ACHN (cell line): ENCODE measurements around the gene CYP19A1.
"Not testable (repeated sequence)": the region's sequence is repeated elsewhere in the genome, so short reads cannot be mapped to it uniquely, and the experiment has no call there.

Source experiments
- DNase-seq: peaks from one replicate; pipeline ENCODE4 v3.0.0-alpha.2; 2015
- in situ Hi-C: cut with HindIII; loops from 2 replicates; pipeline ENCODE4 v1.10.0; 2017; ENCODE audit warnings: low sequenced_read_pairs, low pct_ligation_motif_present, low pct_unique_long_range_greater_than_20kb

Gene CYP19A1

DNA sequence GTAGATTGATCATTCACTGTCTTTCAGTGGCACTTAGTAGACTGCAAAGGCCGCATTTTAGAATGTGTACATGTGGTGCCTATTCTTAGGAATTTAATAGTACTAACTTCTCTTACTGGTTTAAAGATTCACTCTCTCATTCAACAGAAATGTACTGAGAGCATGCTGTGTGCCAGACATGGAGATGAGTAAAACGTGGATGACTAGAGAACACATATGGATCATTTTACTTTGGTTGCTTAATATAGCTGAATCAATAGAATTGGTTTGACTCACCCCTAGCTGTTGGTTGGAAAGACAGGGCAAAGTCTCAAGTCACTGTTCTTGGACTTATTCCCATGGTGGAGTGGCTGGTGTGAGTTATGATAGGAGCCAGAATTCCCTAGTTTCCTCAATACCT lies 134.6 kb downstream of the CYP19A1 start:
- in situ Hi-C loops: no loop called here
- DNase-seq: no peak

DNA sequence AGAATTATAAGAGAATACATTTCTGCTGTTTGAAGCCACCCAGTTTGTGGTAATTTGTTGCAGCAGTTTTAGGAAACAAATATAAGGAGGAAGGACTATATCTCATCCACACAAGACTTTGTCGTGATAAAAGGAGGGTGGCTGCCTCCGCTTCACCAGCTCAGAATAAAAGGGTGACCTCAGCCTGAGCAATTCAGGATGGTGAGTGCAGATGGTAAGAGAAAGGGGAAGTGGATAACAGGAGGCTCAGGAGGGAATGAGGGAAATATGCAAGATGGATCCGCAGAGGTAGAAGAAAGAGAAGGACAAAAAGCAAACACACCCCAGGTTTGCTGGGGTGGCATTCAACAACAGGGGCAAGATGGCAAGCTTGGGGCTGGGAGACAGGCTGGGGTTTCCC lies 135.6 kb downstream of the CYP19A1 start:
- in situ Hi-C loops: no loop called here
- no peak for DNase-seq

DNA sequence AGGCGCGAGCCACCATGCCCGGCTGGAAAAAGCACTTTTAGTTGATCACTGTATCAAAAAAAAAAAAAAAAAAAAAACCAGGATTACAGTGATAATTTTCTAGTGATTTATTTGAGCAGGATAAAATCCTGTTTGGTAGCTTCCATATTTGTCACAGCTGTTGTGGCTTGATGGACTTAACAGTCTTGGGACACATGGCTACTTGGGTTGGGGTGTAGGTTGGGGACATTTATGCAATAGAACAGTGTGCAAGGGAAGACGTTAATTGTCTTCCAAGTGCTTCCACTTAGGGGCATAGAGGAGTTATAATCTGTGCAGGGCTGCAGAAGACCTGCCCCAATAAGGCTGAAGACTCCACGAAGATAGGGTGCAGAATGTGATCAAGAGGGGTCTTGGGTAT lies 136.8 kb downstream of the CYP19A1 start:
- in situ Hi-C loops: no loop called here
- no peak for DNase-seq

DNA sequence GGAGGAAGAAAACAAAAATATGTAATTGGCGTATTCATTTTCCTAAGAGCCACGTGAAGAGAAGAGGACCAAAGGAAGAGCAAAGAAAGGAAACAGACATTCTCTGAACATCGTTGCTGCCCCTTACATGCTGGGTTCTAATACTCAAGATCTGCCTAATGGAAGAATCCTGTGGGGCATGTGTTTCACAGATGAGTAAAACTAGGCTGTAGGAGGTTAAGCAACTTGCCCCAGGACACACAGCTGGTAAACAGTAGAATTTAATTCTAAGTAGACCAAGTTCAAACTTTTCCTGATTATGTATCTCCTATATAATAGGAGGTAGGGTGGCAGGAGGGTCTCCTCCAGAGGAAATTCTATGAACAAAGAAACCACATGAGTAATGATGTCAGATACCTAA lies 137.6 kb downstream of the CYP19A1 start:
- in situ Hi-C loops: no loop called here
- DNase-seq: no peak

DNA sequence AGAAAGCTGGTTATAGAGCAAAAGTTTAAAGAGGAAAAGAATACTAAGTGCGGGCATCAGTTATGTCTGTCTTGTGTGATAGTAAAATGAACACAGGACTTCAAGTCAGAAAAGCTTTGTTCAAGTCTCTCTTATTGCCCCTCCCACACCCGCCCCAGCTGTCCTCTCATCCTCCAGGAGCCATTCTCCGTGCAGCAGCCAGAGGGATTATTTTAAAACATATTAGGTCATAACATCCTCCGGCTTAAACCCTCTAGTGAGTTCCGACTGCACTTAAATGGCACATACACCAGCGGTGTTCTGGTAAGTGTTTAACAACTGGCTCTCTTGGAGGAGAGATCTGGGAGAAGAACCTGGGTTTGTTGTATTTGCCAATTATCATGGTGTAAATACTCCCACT lies 138.9 kb downstream of the CYP19A1 start:
- DNase-seq: no peak
- in situ Hi-C loops: no loop called here

DNA sequence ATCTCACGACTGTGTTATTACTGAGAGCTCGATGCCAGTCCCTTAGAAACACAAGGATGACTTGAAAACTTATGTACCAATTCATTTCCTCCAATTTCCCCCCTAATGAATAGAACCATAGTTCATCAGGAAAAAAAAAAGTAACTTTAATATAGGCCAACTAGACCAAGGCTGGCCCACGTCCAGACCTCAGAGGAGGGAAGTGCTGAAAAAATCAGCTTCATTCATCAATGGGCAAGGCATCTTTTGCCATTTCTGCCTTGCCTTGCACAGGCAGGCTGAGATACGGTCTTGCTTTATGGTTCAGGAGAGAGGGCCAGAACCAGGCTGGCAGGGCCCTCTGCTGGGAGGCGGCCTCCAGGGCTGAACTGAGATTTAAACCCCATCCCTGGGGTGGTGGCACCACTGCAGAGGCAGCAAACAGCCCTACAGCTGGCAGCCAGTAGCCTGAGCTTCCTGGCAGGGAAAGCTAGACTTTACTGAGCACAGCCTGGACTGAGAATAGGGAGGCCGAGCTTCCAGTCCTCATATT lies 139.6 kb downstream of the CYP19A1 start:
- in situ Hi-C loops: no loop called here
- no peak for DNase-seq

DNA sequence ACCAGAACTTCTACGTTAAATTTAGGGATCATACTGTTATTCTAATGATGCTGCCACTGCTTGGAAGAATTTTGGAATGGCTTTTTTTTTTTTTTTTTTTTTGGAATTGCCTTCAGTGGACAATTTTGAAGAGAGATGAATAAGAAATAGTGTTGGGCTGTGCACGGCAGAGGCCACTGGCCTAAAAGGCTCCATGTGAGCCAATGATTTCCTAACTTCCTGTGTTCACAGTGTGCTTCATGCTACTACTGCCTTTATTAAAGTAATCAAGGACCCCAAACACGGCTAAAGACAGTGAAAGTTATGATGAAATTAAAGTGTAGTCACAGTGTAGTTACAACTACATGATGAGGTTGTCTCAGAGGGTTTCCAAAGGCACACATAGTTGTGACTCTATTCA lies 142.9 kb downstream of the CYP19A1 start:
- in situ Hi-C loops: no loop called here
- no peak for DNase-seq

DNA sequence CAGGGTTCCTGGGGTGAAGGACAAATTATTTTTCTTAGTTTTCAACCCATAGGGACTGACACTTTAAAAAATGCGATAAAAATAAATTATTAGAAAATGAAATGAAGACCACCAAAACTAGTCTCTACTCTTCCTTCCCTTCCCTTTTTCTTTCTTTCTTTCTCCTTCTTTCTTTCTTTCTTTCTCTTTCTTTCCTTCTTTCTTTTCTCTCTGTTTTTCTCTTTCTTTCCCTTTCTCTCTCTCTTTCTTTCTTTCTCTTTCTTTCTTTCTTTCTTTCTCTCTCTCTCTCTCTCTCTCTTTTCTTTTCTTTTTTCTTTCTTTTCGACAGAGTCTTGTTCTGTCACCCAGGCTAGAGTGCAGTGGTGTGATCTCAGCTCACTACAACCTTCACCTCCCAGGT lies 144.4 kb downstream of the CYP19A1 start:
- in situ Hi-C loops: no loop called here
- DNase-seq: no peak

DNA sequence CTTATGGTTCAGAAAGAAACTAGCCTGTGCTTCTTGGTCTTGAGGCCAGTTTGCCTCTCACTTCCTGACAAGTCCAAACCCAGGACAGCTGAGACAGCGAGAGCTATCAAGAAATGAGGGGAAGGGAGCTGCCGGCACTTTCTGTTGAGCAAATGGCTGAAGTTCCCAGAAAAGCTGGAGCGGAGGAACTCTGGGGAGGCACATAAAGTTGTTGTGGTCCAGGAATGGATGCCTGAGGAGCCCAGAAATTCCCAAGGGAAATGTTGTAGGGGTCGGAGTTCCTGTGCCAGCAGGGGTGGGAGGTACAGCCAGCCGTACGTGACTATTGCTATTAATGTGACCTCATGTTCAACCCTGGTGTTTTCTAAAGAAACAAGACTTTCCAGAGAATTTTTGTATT lies 144.9 kb downstream of the CYP19A1 start:
- in situ Hi-C loops: no loop called here
- DNase-seq: no peak

DNA sequence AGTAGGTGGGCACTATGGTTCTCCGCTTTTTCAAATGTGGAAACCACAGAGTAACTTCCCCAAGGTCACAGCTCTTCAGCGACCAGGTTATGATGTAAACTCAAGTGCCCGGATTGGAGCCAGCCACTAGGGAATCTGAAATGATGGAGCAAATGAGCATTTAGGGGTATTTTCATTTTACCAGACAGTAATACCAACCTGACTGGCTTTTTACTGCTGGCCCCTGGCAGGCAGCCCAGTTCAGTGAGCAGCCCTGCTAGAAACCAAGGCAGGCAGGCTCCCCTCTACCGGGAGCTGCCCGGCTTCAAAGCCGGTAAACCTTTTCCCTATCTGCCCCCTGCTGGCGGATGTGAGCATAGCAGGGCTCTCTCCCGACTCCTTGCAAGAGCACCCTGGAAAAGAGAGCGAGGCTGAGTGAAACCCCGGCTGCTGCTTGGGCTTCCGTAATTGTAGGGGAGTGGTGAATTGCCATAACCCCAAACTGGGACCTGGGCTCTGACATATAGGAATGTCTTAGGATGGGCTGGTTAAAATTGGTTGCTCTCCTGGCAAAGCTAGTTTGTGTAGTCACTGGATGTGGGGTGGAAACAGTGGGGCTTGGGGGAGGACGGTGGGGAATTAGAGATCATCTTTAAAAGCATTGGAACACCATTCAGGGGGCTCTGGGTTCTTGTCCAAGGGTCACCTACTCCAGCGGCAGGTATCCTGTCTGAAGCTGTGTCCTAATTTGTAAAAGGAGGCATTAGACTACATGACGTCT lies 145.7 kb downstream of the CYP19A1 start:
- peak; percentile 72 for DNase-seq
- in situ Hi-C loops: no loop called here

DNA sequence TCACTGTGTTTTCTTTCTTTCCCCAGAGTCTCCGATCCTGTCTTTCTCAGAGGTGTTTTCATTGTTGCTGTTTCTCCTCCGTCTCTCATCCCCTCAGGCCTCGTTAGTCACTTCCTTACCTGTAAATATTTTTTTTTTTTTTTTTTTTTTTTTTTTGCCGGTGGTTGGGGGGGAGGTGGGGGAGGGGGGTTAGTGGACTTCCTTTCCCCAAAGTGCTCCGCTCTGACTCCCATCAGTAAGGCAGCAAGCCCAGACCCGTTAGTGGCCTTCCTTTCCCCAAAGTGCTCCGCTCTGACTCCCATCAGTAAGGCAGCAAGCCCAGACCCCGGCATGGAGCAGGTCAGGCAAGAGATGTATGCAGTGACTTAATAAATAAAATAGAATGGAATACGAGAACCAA lies 146.6 kb downstream of the CYP19A1 start:
- DNase-seq: no peak
- in situ Hi-C loops: no loop called here

DNA sequence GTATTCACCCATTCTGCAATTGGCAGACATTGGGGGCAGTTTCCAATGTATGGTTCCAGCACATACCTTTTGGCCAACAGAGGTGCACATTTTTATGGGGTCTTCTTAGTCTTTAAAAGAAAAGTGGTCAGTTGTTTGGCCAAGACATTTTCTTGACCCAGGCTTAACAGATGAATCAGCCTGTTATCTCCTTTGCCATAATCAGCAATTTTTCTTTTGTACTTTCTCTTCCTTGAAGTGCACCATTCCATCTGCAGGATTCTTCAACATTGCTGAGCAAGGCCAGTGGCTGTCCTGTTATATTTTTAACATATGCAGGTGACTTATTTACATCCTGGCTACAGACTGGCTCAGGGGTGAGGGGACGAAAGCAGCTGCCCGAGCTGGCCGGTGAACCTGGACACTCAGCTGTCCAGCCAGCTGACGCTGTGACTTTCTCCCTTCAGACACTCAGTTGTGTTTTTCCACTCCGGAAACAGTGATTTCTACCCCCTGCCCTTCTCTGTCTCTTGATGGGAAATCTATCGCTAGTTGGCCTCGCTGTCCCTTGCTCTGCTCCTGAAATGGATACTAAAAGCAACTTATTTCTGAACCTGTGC lies 147.2 kb downstream of the CYP19A1 start:
- in situ Hi-C loops: no loop called here
- no peak for DNase-seq

DNA sequence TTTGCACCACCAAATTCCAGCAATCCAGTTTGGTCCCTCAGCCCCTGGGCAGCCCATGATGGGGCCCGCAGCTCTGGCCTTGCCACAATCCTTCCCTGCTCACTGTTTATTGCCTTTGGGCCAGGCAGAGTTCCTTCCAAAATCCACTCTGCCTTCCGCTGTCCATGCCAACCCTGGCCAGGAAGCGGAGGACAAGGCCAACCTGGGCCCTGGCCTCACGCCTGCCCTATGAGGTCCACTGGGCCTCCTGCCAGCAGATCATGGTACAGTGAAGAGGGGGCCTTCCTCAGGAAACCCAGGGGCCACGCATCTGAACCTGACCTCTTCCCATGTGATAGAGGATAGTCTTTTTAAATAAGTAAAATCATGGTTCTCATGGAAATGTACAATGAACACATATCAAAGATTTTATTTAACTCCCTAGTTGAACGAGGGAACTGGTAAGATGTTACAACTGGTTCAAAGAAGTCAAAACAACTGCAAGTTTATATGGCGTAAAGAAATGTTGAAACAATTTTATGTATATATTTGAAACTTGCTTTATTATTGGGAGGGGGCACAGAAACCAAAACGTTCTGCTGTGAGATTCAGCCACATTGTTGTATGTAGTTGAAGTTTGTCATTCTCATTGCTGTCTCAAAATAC lies 147.8 kb downstream of the CYP19A1 start:
- in situ Hi-C loops: no loop called here
- DNase-seq: no peak

DNA sequence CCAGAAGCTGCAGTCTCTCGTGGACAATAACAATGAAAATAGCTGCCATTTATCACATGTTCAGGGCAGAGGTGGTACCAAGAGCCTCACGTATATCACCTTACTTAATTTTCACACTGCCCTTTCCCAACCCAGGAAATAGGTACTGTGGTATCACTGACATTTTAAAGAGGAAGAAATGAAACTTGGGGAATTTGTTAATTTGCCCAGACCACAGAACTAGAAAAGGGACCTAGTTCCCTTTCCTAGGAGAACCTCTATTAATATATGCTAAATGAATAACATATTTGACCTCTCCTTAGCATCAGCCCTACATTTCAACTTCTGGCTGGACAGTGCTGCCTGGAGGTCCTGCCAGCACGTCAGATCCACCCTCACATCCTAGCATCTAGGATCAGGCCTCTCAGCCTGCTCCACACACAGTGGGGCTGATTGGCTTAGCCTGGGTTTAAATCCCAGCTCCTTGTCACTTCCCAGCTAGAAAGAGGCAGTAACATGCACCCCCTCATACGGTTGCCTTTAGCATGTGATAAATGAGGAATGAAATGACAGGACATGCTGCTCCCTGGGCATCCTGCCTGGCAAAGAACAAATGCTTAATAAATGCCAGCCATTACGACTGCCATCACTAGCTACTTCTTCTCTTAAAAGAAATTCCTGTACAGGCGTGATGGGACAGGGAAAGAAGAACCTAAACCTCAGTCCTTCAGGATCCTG lies 148.6 kb downstream of the CYP19A1 start:
- no peak for DNase-seq
- in situ Hi-C loops: no loop called here

DNA sequence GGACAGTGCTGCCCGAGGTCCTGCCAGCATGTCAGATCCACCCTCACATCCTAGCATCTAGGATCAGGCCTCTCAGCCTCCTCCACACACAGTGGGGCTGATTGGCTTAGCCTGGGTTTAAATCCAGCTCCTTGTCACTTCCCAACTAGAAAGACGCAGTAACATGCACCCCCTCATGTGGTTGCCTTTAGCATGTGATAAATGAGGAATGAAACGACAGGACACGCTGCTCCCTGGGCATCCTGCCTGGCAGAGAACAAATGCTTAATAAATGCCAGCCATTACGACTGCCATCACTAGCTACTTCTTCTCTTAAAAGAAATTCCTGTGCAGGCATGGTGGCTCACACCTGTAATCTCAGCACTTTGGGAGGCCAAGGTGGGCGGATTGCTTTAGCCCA lies 149.6 kb downstream of the CYP19A1 start:
- in situ Hi-C loops, DNase-seq: not testable (repeated sequence)

DNA sequence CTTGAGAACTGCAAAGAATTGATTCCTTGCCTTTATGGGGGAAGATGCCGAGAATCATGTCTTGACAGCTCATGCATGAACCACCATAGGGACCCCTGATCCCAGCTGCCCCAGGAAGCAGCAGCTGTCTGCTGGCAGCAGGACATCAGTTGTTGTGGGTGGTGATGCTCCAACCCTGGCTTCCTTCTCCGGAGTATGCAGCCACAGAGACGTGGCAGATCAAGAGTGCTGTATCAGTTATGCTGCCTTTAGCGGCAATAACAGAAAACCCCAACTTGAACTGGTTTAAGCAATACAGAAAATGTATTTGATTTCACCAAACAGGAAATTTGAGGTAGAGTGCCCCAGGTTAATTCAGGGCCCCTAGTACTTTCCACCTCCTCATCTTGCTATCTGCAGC lies 151.5 kb downstream of the CYP19A1 start:
- in situ Hi-C loops: no loop called here

DNA sequence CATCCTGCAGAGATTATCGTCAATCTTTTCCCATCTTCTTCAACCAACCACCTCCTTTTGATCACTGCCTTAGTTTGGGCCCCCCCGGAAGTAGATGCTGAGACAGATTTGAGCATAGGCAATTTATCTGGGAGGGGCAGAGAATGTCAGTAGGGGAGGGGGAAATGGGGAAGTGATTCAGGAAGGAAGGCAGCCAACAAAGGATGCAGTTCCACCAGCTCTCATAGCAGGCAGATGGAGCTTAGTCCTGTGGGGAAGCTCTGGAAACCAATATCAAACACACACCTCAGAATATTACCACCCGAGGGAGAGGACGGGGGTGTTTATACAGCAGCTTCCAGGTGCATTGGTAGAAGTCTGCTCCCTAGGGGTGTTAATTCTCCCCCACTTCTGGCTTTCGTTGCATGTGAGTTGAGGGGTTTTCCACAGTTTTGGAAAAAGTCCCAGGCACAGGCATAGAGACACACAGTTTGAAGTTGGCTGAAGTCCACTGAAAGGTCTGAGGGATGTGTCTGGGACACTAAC lies 152.2 kb downstream of the CYP19A1 start:
- in situ Hi-C loops: no loop called here
- DNase-seq: no peak

More for the DNA sequence above, 151.5 kb downstream of the CYP19A1 start:
- DNase-seq: no peak

DNA sequence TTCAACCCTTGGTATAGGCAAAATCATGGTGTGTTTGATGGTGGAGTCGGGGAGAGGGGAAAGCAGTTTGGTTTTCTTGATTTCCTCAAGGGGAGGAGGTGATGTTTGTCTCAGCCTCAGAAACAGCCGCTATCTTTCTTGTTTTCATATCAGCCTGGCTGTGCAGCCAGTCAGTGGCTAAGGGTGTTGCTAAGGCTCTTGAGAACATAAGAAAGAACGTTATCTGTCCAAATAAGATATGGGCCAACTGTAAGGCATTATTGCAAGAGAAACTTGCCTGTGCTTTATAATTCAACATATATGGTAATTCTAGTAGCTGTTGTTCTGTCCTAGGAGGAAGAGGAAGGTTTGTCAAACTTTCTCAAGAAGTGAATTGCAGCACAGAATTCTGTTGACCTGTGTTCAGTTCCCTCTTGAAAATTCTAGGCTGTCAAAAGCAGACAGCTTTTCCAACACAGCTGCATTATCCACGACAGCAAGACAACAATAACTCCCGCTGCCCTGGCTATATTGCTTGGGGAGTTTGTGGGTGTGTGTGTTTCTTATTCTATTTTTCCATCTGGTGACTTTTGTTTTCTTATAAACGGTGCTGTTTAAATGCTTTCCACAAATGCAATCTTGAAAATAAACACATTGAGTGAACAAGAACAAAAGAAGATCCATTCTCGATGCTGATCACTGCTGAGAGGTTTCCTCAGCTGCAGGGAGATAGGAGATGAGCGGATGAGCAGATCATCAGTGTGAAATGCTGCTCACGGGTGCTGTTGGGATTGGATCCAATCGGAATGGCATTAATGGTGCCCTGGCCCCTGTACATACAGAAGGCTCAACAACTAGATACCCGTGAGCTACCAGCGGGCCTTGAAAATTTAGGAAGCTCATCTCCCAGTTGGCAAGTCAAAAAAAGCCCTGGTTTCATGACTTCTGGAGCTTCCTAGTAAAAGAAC lies 152.9 kb downstream of the CYP19A1 start:
- no peak for DNase-seq
- in situ Hi-C loops: no loop called here
